Stimulated activated CD8-positive, alpha-beta memory T cell treated with anti-CD3 and anti-CD28 coated beads, Interleukin-7, amount 100 ng/mL, for 24 hours (primary cell): ENCODE results near the gene NEDD4L.
"Not testable (repeated sequence)": the region's sequence is repeated elsewhere in the genome, so short reads cannot be mapped to it uniquely, and the experiment has no call there.

Experiments
- DNase-seq: peaks from one replicate; pipeline ENCODE4 v3.0.0-alpha.2; 2020; ENCODE audit warnings: low read depth

Gene NEDD4L

GRCh38 chr18:58026857-58027256 is 17.2 kb upstream of the NEDD4L start:
- DNase-seq, result no peak

GRCh38 chr18:58027341-58027740 is 16.7 kb upstream of the NEDD4L start:
- no peak for DNase-seq

GRCh38 chr18:58028109-58028784 is 15.8 kb upstream of the NEDD4L start:
- no peak for DNase-seq

- no peak for DNase-seq
These were observed 11.8 kb upstream of the NEDD4L start for GRCh38 chr18:58032233-58032632.

- DNase-seq, result no peak
These were observed 10.8 kb upstream of the NEDD4L start for GRCh38 chr18:58033216-58033615.

GRCh38 chr18:58034370-58034769 is 9.7 kb upstream of the NEDD4L start:
- DNase-seq, result no peak

GRCh38 chr18:58037163-58037562 is 6.9 kb upstream of the NEDD4L start:
- DNase-seq, result no peak

GRCh38 chr18:58038063-58038462 is 6.0 kb upstream of the NEDD4L start:
- no peak for DNase-seq

GRCh38 chr18:58041633-58042032 is 2.4 kb upstream of the NEDD4L start:
- no peak for DNase-seq

- no peak for DNase-seq
These were observed 1.1 kb upstream of the NEDD4L start for GRCh38 chr18:58042826-58043490.

GRCh38 chr18:58044370-58045241 is 580 bp downstream of the NEDD4L start:
- DNase-seq, result no peak

GRCh38 chr18:58045242-58046092 is 1.4 kb downstream of the NEDD4L start:
- no peak for DNase-seq

- no peak for DNase-seq
These were observed 2.2 kb downstream of the NEDD4L start for GRCh38 chr18:58046093-58046793.

- DNase-seq, result no peak
These were observed 2.9 kb downstream of the NEDD4L start for GRCh38 chr18:58046794-58047555.

- no peak for DNase-seq
These were observed 3.5 kb downstream of the NEDD4L start for GRCh38 chr18:58047556-58047882.

GRCh38 chr18:58048081-58048642 is 4.1 kb downstream of the NEDD4L start:
- DNase-seq, result no peak

GRCh38 chr18:58049000-58049688 is 5.1 kb downstream of the NEDD4L start:
- DNase-seq, result no peak

GRCh38 chr18:58050963-58051362 is 6.9 kb downstream of the NEDD4L start:
- DNase-seq, result not testable (repeated sequence)

- DNase-seq, result no peak
These were observed 7.9 kb downstream of the NEDD4L start for GRCh38 chr18:58051765-58052460.
